ENCODE measurements around the gene FBXL7.
A peak's percentile ranks its signal among the peaks of the same experiment; 100 is the strongest.

Gene FBXL7

GRCh38 chr5:15558240-15558639 is 58.3 kb downstream of the FBXL7 start:
- no peak overlapping the region for H3K4ac ChIP-seq (ENCODE audit: low read depth, low read length)
- H3K14ac ChIP-seq (ENCODE audit: low read length) = no peak overlapping the region
- no peak overlapping the region for H4K91ac ChIP-seq (ENCODE audit: low read depth, low read length)
- H2BK120ac ChIP-seq (ENCODE audit: insufficient read depth, low read length, poor library complexity) = no peak overlapping the region
- H3K23ac ChIP-seq (ENCODE audit: low read length) = no peak overlapping the region
- H3K18ac ChIP-seq (ENCODE audit: low read length) = no peak overlapping the region
- H4K12ac ChIP-seq (ENCODE audit: low read depth, low read length) = no peak overlapping the region
- H2BK5ac ChIP-seq (ENCODE audit: low read depth, low read length, poor library complexity) = no peak overlapping the region
- H3K27me3 ChIP-seq (ENCODE audit: insufficient read depth, low read length) = no peaks in the 10 kb centered on the region
- H4K8ac ChIP-seq (ENCODE audit: low read depth, low read length) = no peak overlapping the region
- H2BK12ac ChIP-seq (ENCODE audit: low read length) = no peak overlapping the region
- H3K4me3 ChIP-seq (ENCODE audit: low read depth, low read length) = no peak overlapping the region
- no peak overlapping the region for H3K27ac ChIP-seq (ENCODE audit: low read depth, low read length)
- H3K36me3 ChIP-seq (ENCODE audit: control insufficient read depth in 1 of 2, insufficient read depth in 2 of 2, low read length in 2 of 2) = no peaks in the 10 kb centered on the region
- no peak overlapping the region for H2AK5ac ChIP-seq (ENCODE audit: low read length)
- H3K4me2 ChIP-seq (ENCODE audit: low read length) = no peak overlapping the region
- H3K9ac ChIP-seq (ENCODE audit: low read length) = no peak overlapping the region
- no peaks in the 10 kb centered on the region for H3K9me3 ChIP-seq (ENCODE audit: insufficient read depth, low read depth, low read length)
- no peaks in the 10 kb centered on the region for H3K4me1 ChIP-seq (ENCODE audit: control insufficient read depth in 1 of 2, insufficient read depth in 2 of 2, low read length in 2 of 2)
- no CpG with 5 or more reads among the region's 2 CpGs for WGBS (ENCODE audit: extremely low coverage, insufficient coverage, insufficient read length)
- no peaks in the 10 kb centered on the region for H3K79me2 ChIP-seq (ENCODE audit: control insufficient read depth, insufficient read depth, low read length, poor library complexity)
- H3K79me1 ChIP-seq (ENCODE audit: low read length) = no peaks in the 10 kb centered on the region
- no peak overlapping the region for H2AFZ ChIP-seq (ENCODE audit: insufficient read depth, low read length, poor library complexity)
- no peak for DNase-seq

GRCh38 chr5:15558681-15559080 is 58.7 kb downstream of the FBXL7 start:
- no CpG with 5 or more reads among the region's 4 CpGs for WGBS (ENCODE audit: extremely low coverage, insufficient coverage, insufficient read length)
- H2BK12ac ChIP-seq (ENCODE audit: low read length) = no peak overlapping the region
- no peak overlapping the region for H4K12ac ChIP-seq (ENCODE audit: low read depth, low read length)

GRCh38 chr5:15560421-15560820 is 60.4 kb downstream of the FBXL7 start:
- Histone ChIP-seq H2BK12ac (ENCODE audit: low read length) (no peak overlapping the region), H3K79me1 (ENCODE audit: low read length) (no peaks in the 10 kb centered on the region), H3K9me3 (ENCODE audit: insufficient read depth, low read depth, low read length) (no peaks in the 10 kb centered on the region), H2BK5ac (ENCODE audit: low read depth, low read length, poor library complexity) (no peak overlapping the region), H3K9ac (ENCODE audit: low read length) (no peak overlapping the region), H2AFZ (ENCODE audit: insufficient read depth, low read length, poor library complexity) (no peak overlapping the region), H3K4me1 (ENCODE audit: control insufficient read depth in 1 of 2, insufficient read depth in 2 of 2, low read length in 2 of 2) (no peaks in the 10 kb centered on the region), H3K18ac (ENCODE audit: low read length) (no peak overlapping the region), H3K27me3 (ENCODE audit: insufficient read depth, low read length) (no peaks in the 10 kb centered on the region), H3K14ac (ENCODE audit: low read length) (no peak overlapping the region), H2AK5ac (ENCODE audit: low read length) (no peak overlapping the region), H3K4ac (ENCODE audit: low read depth, low read length) (no peak overlapping the region), H4K12ac (ENCODE audit: low read depth, low read length) (no peak overlapping the region), H3K23ac (ENCODE audit: low read length) (no peak overlapping the region), H2BK120ac (ENCODE audit: insufficient read depth, low read length, poor library complexity) (no peak overlapping the region), H4K8ac (ENCODE audit: low read depth, low read length) (no peak overlapping the region), H3K79me2 (ENCODE audit: control insufficient read depth, insufficient read depth, low read length, poor library complexity) (no peaks in the 10 kb centered on the region), H3K27ac (ENCODE audit: low read depth, low read length) (no peak overlapping the region), H4K91ac (ENCODE audit: low read depth, low read length) (no peak overlapping the region), H3K4me3 (ENCODE audit: low read depth, low read length) (no peak overlapping the region), H3K4me2 (ENCODE audit: low read length) (no peak overlapping the region), H3K36me3 (ENCODE audit: control insufficient read depth in 1 of 2, insufficient read depth in 2 of 2, low read length in 2 of 2) (no peaks in the 10 kb centered on the region)
- WGBS (ENCODE audit: extremely low coverage, insufficient coverage, insufficient read length) = no CpG with 5 or more reads among the region's 3 CpGs
- peak in 1 of 2 donors; percentile 26 for DNase-seq

More at GRCh38 chr5:15558681-15559080, 58.7 kb downstream of the FBXL7 start:
- Histone ChIP-seq H3K9ac (ENCODE audit: low read length) (no peak overlapping the region), H3K18ac (ENCODE audit: low read length) (no peak overlapping the region), H3K27me3 (ENCODE audit: insufficient read depth, low read length) (no peaks in the 10 kb centered on the region), H4K8ac (ENCODE audit: low read depth, low read length) (no peak overlapping the region), H4K91ac (ENCODE audit: low read depth, low read length) (no peak overlapping the region), H3K4me3 (ENCODE audit: low read depth, low read length) (no peak overlapping the region), H3K36me3 (ENCODE audit: control insufficient read depth in 1 of 2, insufficient read depth in 2 of 2, low read length in 2 of 2) (no peaks in the 10 kb centered on the region), H2AK5ac (ENCODE audit: low read length) (no peak overlapping the region), H3K79me1 (ENCODE audit: low read length) (no peaks in the 10 kb centered on the region), H3K14ac (ENCODE audit: low read length) (no peak overlapping the region), H2BK5ac (ENCODE audit: low read depth, low read length, poor library complexity) (no peak overlapping the region), H2BK120ac (ENCODE audit: insufficient read depth, low read length, poor library complexity) (no peak overlapping the region), H3K4ac (ENCODE audit: low read depth, low read length) (no peak overlapping the region), H2AFZ (ENCODE audit: insufficient read depth, low read length, poor library complexity) (no peak overlapping the region), H3K9me3 (ENCODE audit: insufficient read depth, low read depth, low read length) (no peaks in the 10 kb centered on the region), H3K23ac (ENCODE audit: low read length) (no peak overlapping the region), H3K4me1 (ENCODE audit: control insufficient read depth in 1 of 2, insufficient read depth in 2 of 2, low read length in 2 of 2) (no peaks in the 10 kb centered on the region), H3K79me2 (ENCODE audit: control insufficient read depth, insufficient read depth, low read length, poor library complexity) (no peaks in the 10 kb centered on the region), H3K27ac (ENCODE audit: low read depth, low read length) (no peak overlapping the region), H3K4me2 (ENCODE audit: low read length) (no peak overlapping the region)
- DNase-seq = no peak

GRCh38 chr5:15564523-15564922 is 64.5 kb downstream of the FBXL7 start:
- no peaks in the 10 kb centered on the region for H3K79me1 ChIP-seq (ENCODE audit: low read length)
- H2AK5ac ChIP-seq (ENCODE audit: low read length) = no peak overlapping the region
- H4K91ac ChIP-seq (ENCODE audit: low read depth, low read length) = no peak overlapping the region
- no peak overlapping the region for H3K4me3 ChIP-seq (ENCODE audit: low read depth, low read length)
- no peak overlapping the region for H2BK120ac ChIP-seq (ENCODE audit: insufficient read depth, low read length, poor library complexity)
- H3K14ac ChIP-seq (ENCODE audit: low read length) = no peak overlapping the region
- no CpG with 5 or more reads among the region's 4 CpGs for WGBS (ENCODE audit: extremely low coverage, insufficient coverage, insufficient read length)
- no peak overlapping the region for H2BK12ac ChIP-seq (ENCODE audit: low read length)
- no peaks in the 10 kb centered on the region for H3K4me1 ChIP-seq (ENCODE audit: control insufficient read depth in 1 of 2, insufficient read depth in 2 of 2, low read length in 2 of 2)
- no peak overlapping the region for H3K18ac ChIP-seq (ENCODE audit: low read length)
- H3K36me3 ChIP-seq (ENCODE audit: control insufficient read depth in 1 of 2, insufficient read depth in 2 of 2, low read length in 2 of 2) = no peaks in the 10 kb centered on the region
- no peak overlapping the region for H4K12ac ChIP-seq (ENCODE audit: low read depth, low read length)
- no peak overlapping the region for H2AFZ ChIP-seq (ENCODE audit: insufficient read depth, low read length, poor library complexity)
- no peak overlapping the region for H3K9ac ChIP-seq (ENCODE audit: low read length)
- H3K23ac ChIP-seq (ENCODE audit: low read length) = no peak overlapping the region
- no peak overlapping the region for H4K8ac ChIP-seq (ENCODE audit: low read depth, low read length)
- H3K9me3 ChIP-seq (ENCODE audit: insufficient read depth, low read depth, low read length) = no peaks in the 10 kb centered on the region
- no peak overlapping the region for H3K4me2 ChIP-seq (ENCODE audit: low read length)
- no peak overlapping the region for H2BK5ac ChIP-seq (ENCODE audit: low read depth, low read length, poor library complexity)
- no peaks in the 10 kb centered on the region for H3K27me3 ChIP-seq (ENCODE audit: insufficient read depth, low read length)
- no peak for DNase-seq
- no peak overlapping the region for H3K27ac ChIP-seq (ENCODE audit: low read depth, low read length)
- H3K79me2 ChIP-seq (ENCODE audit: control insufficient read depth, insufficient read depth, low read length, poor library complexity) = no peaks in the 10 kb centered on the region
- no peak overlapping the region for H3K4ac ChIP-seq (ENCODE audit: low read depth, low read length)
